ENCODE measurements around the gene HNRNPC. TPM values are rescaled to one million over a fixed set of nuclear protein-coding genes. Genes with fewer than 3 reads are reported as not detected.

Gene HNRNPC
- total RNA-seq, 1 donor from 2014 or later: 537 TPM

Other genes with a start within 250 kb of the HNRNPC start
- 2.6 and 3.1 TPM in 2 replicates for gene NDRG2, start 244.4 kb downstream of the HNRNPC start, total RNA-seq
- not detected in 2 replicates for gene TPPP2, start 239.2 kb downstream of the HNRNPC start, total RNA-seq
- gene RNASE13, start 234.6 kb downstream of the HNRNPC start, total RNA-seq: not detected in 2 replicates
- not detected in 2 replicates for gene RNASE7, start 227.1 kb downstream of the HNRNPC start, total RNA-seq
- gene RNASE8, start 211.6 kb downstream of the HNRNPC start, total RNA-seq: not detected in 2 replicates
- gene ARHGEF40, start 199.1 kb downstream of the HNRNPC start, total RNA-seq: 20.4 and 22.0 TPM in 2 replicates
- 20.9 and 39.1 TPM in 2 replicates for gene ZNF219, start 170.8 kb downstream of the HNRNPC start, total RNA-seq
- gene TMEM253, start 168.4 kb downstream of the HNRNPC start, total RNA-seq: 0.19 TPM in 1 of 2 replicates, not detected in the other
- gene OR5AU1, start 113.4 kb downstream of the HNRNPC start, total RNA-seq: not detected in 2 replicates
- gene RPGRIP1, start 10.6 kb upstream of the HNRNPC start, total RNA-seq: not detected in 2 replicates
- 45.1 and 50.9 TPM in 2 replicates for gene SUPT16H, start 114.6 kb upstream of the HNRNPC start, total RNA-seq
- gene CHD8, start 186.7 kb upstream of the HNRNPC start, total RNA-seq: 49.8 and 69.1 TPM in 2 replicates
- gene RAB2B, start 207.5 kb upstream of the HNRNPC start, total RNA-seq: 23.7 and 29.1 TPM in 2 replicates
- 30.6 and 53.0 TPM in 2 replicates for gene TOX4, start 207.8 kb upstream of the HNRNPC start, total RNA-seq
- gene METTL3, start 241.9 kb upstream of the HNRNPC start, total RNA-seq: 45.0 and 49.8 TPM in 2 replicates

Measured in glomerular endothelial cell (primary cell).